Natural killer cell (primary cell): ENCODE data around the gene FAM217B. TPM values are rescaled to one million over a fixed set of nuclear protein-coding genes. Genes with fewer than 3 reads are reported as not detected.

Source experiments
- ATAC-seq, 3 donors: fragments of 150-1000 bp in 2 of 3; fragments of 200-7000 bp in 1 of 3; cut with Tn5 transposase; 1 replicate in 1 of 3; 2 replicates in 2 of 3; pipeline ENCODE4 v1.10.0; 2021; ENCODE audit warnings: mild to moderate bottlenecking in 2 of 3, moderate library complexity in 2 of 3
- DNase-seq, 2 donors: peaks; one replicate each; pipeline versions ENCODE4 v3.0.0 to v3.0.0-alpha.2; 2013 to 2021; ENCODE audit warnings: mixed read lengths in 1 of 2
- H3K27ac ChIP-seq: one replicate; pipeline ENCODE4 v1.5.1; 2013; ENCODE audit warnings: mild to moderate bottlenecking, low read length
- H3K27me3 ChIP-seq: one replicate; pipeline ENCODE4 v1.6.1; 2013; ENCODE audit warnings: low read length; ENCODE audit not compliant: control insufficient read depth, insufficient read depth
- H3K36me3 ChIP-seq: one replicate; pipeline ENCODE4 v1.6.1; 2013; ENCODE audit warnings: low read length; ENCODE audit not compliant: control insufficient read depth, insufficient read depth
- H3K4me1 ChIP-seq: one replicate; pipeline ENCODE4 v1.6.1; 2013; ENCODE audit warnings: low read length; ENCODE audit not compliant: control insufficient read depth, insufficient read depth
- H3K4me3 ChIP-seq: one replicate; pipeline ENCODE4 v1.5.1; 2013; ENCODE audit warnings: low read length
- H3K9me3 ChIP-seq: one replicate; pipeline ENCODE4 v1.6.1; 2013; ENCODE audit warnings: low read length; ENCODE audit not compliant: control insufficient read depth, insufficient read depth
- H3K27ac Mint-ChIP-seq, 2 donors: one replicate each; pipeline ENCODE4 v1.8.0; 2022; ENCODE audit warnings: mild to moderate bottlenecking in 2 of 2, mixed read lengths in 2 of 2, moderate library complexity in 1 of 2
- H3K27me3 Mint-ChIP-seq, 2 donors: one replicate each; pipeline ENCODE4 v1.8.0; 2022; ENCODE audit warnings: low read depth in 2 of 2, mixed read lengths in 2 of 2
- H3K36me3 Mint-ChIP-seq: one replicate; pipeline ENCODE4 v1.8.0; 2022; ENCODE audit warnings: mixed read lengths
- H3K4me1 Mint-ChIP-seq, 2 donors: one replicate each; pipeline ENCODE4 v1.8.0; 2022; ENCODE audit warnings: mixed read lengths in 2 of 2
- H3K4me3 Mint-ChIP-seq: one replicate; pipeline ENCODE4 v1.8.0; 2022; ENCODE audit warnings: mild to moderate bottlenecking, moderate library complexity, mixed read lengths
- H3K9me3 Mint-ChIP-seq, 2 donors: one replicate each; pipeline ENCODE4 v1.8.0; 2022; ENCODE audit warnings: mixed read lengths in 2 of 2
- WGBS: methylation state at CpG from one replicate; pipeline ENCODE4 v1.1.7; 2013; ENCODE audit warnings: missing lambda C conversion rate; ENCODE audit not compliant: insufficient coverage; 5-methylcytosine and 5-hydroxymethylcytosine counted together
- intact Hi-C: fragments of 100-400 bp; cut with micrococcal nuclease; formaldehyde crosslinking; loops from one replicate; pipeline ENCODE4 v1.14.2; 2022
- total RNA-seq, 4 donors: library from RNA; stranded (reverse); fragments of 120-200 nt in 1 of 4; gene quantifications; one replicate each; pipeline versions ENCODE4 v1.2.3 to v1.2.4, GENCODE V29; 2013 to 2022
- TF ChIP-seq, protein P1 (sequence below): fragments of 200-600 bp; IDR thresholded peaks from one replicate; pipeline ENCODE4 v1.8.0; 2022; ENCODE audit warnings: antibody characterized with exemption

Gene FAM217B, protein sequence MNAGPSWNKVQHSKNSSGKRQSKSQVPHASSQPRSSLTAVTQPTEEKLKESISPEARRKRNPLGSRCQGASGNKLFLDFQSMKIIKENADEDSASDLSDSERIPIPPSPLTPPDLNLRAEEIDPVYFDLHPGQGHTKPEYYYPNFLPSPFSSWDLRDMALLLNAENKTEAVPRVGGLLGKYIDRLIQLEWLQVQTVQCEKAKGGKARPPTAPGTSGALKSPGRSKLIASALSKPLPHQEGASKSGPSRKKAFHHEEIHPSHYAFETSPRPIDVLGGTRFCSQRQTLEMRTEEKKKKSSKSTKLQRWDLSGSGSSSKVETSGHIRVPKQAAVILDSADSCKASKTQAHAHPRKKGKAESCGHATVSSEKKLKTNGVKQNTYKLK
- total RNA-seq = 10 to 100 TPM; 17.1 to 31.1 (median 27.7) TPM
- total RNA-seq (2013) = 19.5 TPM

GRCh38 chr20:59940129-59940955, at the start of gene FAM217B, which contains the start of gene PPP1R3D:
FAM217B (plus strand) TSS chr20:59940389; CDS start chr20:59943944, 3,555 bp downstream.
PPP1R3D (minus strand) TSS chr20:59940305; CDS start chr20:59939931, 374 bp downstream.
- TF ChIP-seq, protein P1, sequence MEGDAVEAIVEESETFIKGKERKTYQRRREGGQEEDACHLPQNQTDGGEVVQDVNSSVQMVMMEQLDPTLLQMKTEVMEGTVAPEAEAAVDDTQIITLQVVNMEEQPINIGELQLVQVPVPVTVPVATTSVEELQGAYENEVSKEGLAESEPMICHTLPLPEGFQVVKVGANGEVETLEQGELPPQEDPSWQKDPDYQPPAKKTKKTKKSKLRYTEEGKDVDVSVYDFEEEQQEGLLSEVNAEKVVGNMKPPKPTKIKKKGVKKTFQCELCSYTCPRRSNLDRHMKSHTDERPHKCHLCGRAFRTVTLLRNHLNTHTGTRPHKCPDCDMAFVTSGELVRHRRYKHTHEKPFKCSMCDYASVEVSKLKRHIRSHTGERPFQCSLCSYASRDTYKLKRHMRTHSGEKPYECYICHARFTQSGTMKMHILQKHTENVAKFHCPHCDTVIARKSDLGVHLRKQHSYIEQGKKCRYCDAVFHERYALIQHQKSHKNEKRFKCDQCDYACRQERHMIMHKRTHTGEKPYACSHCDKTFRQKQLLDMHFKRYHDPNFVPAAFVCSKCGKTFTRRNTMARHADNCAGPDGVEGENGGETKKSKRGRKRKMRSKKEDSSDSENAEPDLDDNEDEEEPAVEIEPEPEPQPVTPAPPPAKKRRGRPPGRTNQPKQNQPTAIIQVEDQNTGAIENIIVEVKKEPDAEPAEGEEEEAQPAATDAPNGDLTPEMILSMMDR = no peak
- Mint-ChIP-seq H3K4me3 (peak within 1 kb of the TSS; percentile 94), H3K27ac (peak within 1 kb of the TSS; percentile 89 to 93), H3K4me1 (peaks cover 35 to 46% of the 10 kb centered on the region in 2 donors), H3K9me3 (no peaks in the 10 kb centered on the region), H3K36me3 (no peaks in the 10 kb centered on the region), H3K27me3 (no peaks in the 10 kb centered on the region)
- peak; percentile 96 to 97 (median 97) for ATAC-seq
- Histone ChIP-seq H3K36me3 (peaks cover 32% of the 10 kb centered on the region), H3K27me3 (no peaks in the 10 kb centered on the region), H3K4me1 (peaks cover 18% of the 10 kb centered on the region), H3K9me3 (no peaks in the 10 kb centered on the region), H3K27ac (peak within 1 kb of the TSS; percentile 70), H3K4me3 (peak within 1 kb of the TSS; percentile 52)
- WGBS = under 1% methylated on average over 57 of the region's 57 CpGs
- peak; percentile 84 to 94 for DNase-seq
- intact Hi-C loops = loop anchor here (5.0 to 10.0 kb wide), 2 partner anchors 117 to 1954 kb away; no protein-coding TSS in a partner anchor

DNA sequence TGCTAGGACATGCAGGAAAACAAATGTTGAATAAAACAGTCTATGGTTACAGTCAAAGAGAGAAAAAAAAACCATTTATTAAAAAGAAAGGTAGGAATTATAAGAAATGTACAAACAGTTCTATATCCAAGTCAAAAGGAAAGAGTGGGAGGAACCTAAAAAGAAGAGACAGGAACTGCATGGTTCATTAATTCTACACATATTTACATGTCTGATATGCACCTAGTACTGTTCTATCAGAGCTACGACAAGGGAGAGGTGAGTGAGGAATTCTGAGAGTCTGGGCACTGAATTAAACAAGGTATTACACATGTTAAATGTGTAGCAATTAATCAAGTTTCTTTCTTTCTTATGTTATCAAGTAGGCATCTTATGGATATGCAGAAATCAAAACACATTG, 48.6 kb upstream of the FAM217B start:
- H3K27ac Mint-ChIP-seq = no peak overlapping the region
- H3K27me3 Mint-ChIP-seq = no peaks in the 10 kb centered on the region

GRCh38 chr20:59895908-59896307, 44.3 kb upstream of the FAM217B start:
- no CpG with 5 or more reads among the region's 1 CpG for WGBS
- H3K4me1 Mint-ChIP-seq = no peaks in the 10 kb centered on the region
- H3K4me3 Mint-ChIP-seq = no peak overlapping the region
- Histone ChIP-seq H3K27ac (no peak overlapping the region), H3K4me3 (no peak overlapping the region), H3K4me1 (no peaks in the 10 kb centered on the region), H3K36me3 (no peaks in the 10 kb centered on the region), H3K27me3 (no peaks in the 10 kb centered on the region), H3K9me3 (no peaks in the 10 kb centered on the region)
- H3K9me3 Mint-ChIP-seq = no peaks in the 10 kb centered on the region
- no peaks in the 10 kb centered on the region for H3K27me3 Mint-ChIP-seq
- no peak for ATAC-seq
- no peak overlapping the region for H3K27ac Mint-ChIP-seq
- TF ChIP-seq, protein P1 = no peak
- intact Hi-C loops = no loop called here
- H3K36me3 Mint-ChIP-seq = no peaks in the 10 kb centered on the region
- DNase-seq = no peak

More for the DNA sequence above, 48.6 kb upstream of the FAM217B start:
- no peak for ATAC-seq
- Histone ChIP-seq H3K27ac (no peak overlapping the region), H3K36me3 (no peaks in the 10 kb centered on the region), H3K27me3 (no peaks in the 10 kb centered on the region), H3K4me1 (no peaks in the 10 kb centered on the region), H3K9me3 (no peaks in the 10 kb centered on the region), H3K4me3 (no peak overlapping the region)
- no peaks in the 10 kb centered on the region for H3K36me3 Mint-ChIP-seq
- no peak for DNase-seq
- intact Hi-C loops = no loop called here
- WGBS = 71% methylated on average over 1 of the region's 1 CpG
- no peaks in the 10 kb centered on the region for H3K4me1 Mint-ChIP-seq
- no peak overlapping the region for H3K4me3 Mint-ChIP-seq
- no peaks in the 10 kb centered on the region for H3K9me3 Mint-ChIP-seq
- TF ChIP-seq, protein P1 = no peak
